Spinal cord (tissue), 10 donors: Measurements from ENCODE around the gene XXYLT1. TPM values are rescaled to one million over a fixed set of nuclear protein-coding genes. Genes with fewer than 3 reads are reported as not detected.

ENCODE experiments used
- DNase-seq, 6 donors: peaks; one replicate each; pipeline versions ENCODE4 v3.0.0 to v3.0.0-alpha.2; 2013 to 2015; ENCODE audit warnings: low spot score in 6 of 6, low read depth in 4 of 6
- H3K27ac ChIP-seq: one replicate; pipeline ENCODE4 v1.5.1; 2013; ENCODE audit warnings: low read depth, low read length, control low read depth
- H3K27me3 ChIP-seq: one replicate; pipeline ENCODE4 v1.6.1; 2013; ENCODE audit warnings: low read length; ENCODE audit not compliant: control insufficient read depth, insufficient read depth
- H3K36me3 ChIP-seq: one replicate; pipeline ENCODE4 v1.6.1; 2013; ENCODE audit warnings: low read length; ENCODE audit not compliant: control insufficient read depth, insufficient read depth
- H3K4me1 ChIP-seq: one replicate; pipeline ENCODE4 v1.6.1; 2013; ENCODE audit warnings: low read length; ENCODE audit not compliant: control insufficient read depth, insufficient read depth
- H3K4me3 ChIP-seq: one replicate; pipeline ENCODE4 v1.5.1; 2013; ENCODE audit warnings: low read depth, low read length, control low read depth
- H3K9me3 ChIP-seq: one replicate; pipeline ENCODE4 v1.6.1; 2013; ENCODE audit warnings: low read length; ENCODE audit not compliant: control insufficient read depth, insufficient read depth
- WGBS: methylation state at CpG from one replicate; pipeline ENCODE4 v1.1.5; 2013; ENCODE audit warnings: missing lambda C conversion rate; ENCODE audit not compliant: insufficient coverage; 5-methylcytosine and 5-hydroxymethylcytosine counted together
- polyA plus RNA-seq, 2 donors: library from polyadenylated mRNA; unstranded; fragments of 120-200 nt; gene quantifications; one replicate each; pipeline ENCODE4 v1.2.1, GENCODE V29; 2013; ENCODE audit not compliant: insufficient read length in 2 of 2
- total RNA-seq, 2 donors: library from RNA; depleted of rRNA in 1 of 2; stranded (reverse); fragments of 120-200 nt in 1 of 2; fragments of >200 nt in 1 of 2; gene quantifications; one replicate each; pipeline versions ENCODE4 v1.2.3 to v1.2.4, GENCODE V29; 2013 to 2014
- donor health status: healthy.

The XXYLT1 gene
- total and polyA plus RNA-seq, 4 donors = 28.0 to 47.9 (median 37.5) TPM

- Histone ChIP-seq H3K27me3 (no peaks in the 10 kb centered on the region), H3K9me3 (no peaks in the 10 kb centered on the region), H3K27ac (peak overlapping the region; percentile 21), H3K4me1 (peaks cover 76% of the 10 kb centered on the region), H3K36me3 (peaks cover 25% of the 10 kb centered on the region), H3K4me3 (no peak overlapping the region)
- 67% methylated on average over 11 of the region's 16 CpGs for WGBS
- DNase-seq = no peak
Measured at GRCh38 chr3:195254454-195255175, 16.3 kb downstream of the XXYLT1 start.

- 55% methylated on average over 7 of the region's 10 CpGs for WGBS
- peak overlapping the region; percentile 88 for H3K27ac ChIP-seq
Measured at GRCh38 chr3:195253923-195254432, 17.0 kb downstream of the XXYLT1 start.

GRCh38 chr3:195251336-195252065 lies 19.5 kb downstream of the XXYLT1 start:
- Histone ChIP-seq H3K4me1 (peaks cover 54% of the 10 kb centered on the region), H3K27ac (peak overlapping the region; percentile 57), H3K36me3 (peaks cover 31% of the 10 kb centered on the region), H3K9me3 (no peaks in the 10 kb centered on the region), H3K27me3 (no peaks in the 10 kb centered on the region), H3K4me3 (no peak overlapping the region)
- DNase-seq = no peak
- WGBS = 88% methylated on average over 13 of the region's 14 CpGs

More at GRCh38 chr3:195253923-195254432, 17.0 kb downstream of the XXYLT1 start:
- Histone ChIP-seq H3K27me3 (no peaks in the 10 kb centered on the region), H3K4me3 (no peak overlapping the region), H3K36me3 (peaks cover 25% of the 10 kb centered on the region), H3K9me3 (no peaks in the 10 kb centered on the region), H3K4me1 (peaks cover 69% of the 10 kb centered on the region)
- no peak for DNase-seq

GRCh38 chr3:195250473-195251251 lies 20.3 kb downstream of the XXYLT1 start:
- no peaks in the 10 kb centered on the region for H3K9me3 ChIP-seq
- H3K27me3 ChIP-seq = no peaks in the 10 kb centered on the region
- DNase-seq = peak in 2 of 6 donors; percentile 67 to 74
- H3K27ac ChIP-seq = peak overlapping the region; percentile 57
- H3K36me3 ChIP-seq = peaks cover 27% of the 10 kb centered on the region
- no peak overlapping the region for H3K4me3 ChIP-seq
- H3K4me1 ChIP-seq = peaks cover 51% of the 10 kb centered on the region
- WGBS = 55% methylated on average over 11 of the region's 14 CpGs

- Histone ChIP-seq H3K9me3 (no peaks in the 10 kb centered on the region), H3K36me3 (peaks cover 27% of the 10 kb centered on the region), H3K4me1 (peaks cover 44% of the 10 kb centered on the region), H3K27me3 (no peaks in the 10 kb centered on the region), H3K4me3 (no peak overlapping the region), H3K27ac (no peak overlapping the region)
- WGBS = 79% methylated on average over 8 of the region's 11 CpGs
- DNase-seq = no peak
Measured at GRCh38 chr3:195249858-195250464, 21.0 kb downstream of the XXYLT1 start.

GRCh38 chr3:195249057-195249770 lies 21.7 kb downstream of the XXYLT1 start:
- peaks cover 38% of the 10 kb centered on the region for H3K4me1 ChIP-seq
- WGBS = 92% methylated on average over 20 of the region's 21 CpGs
- H3K27ac ChIP-seq = no peak overlapping the region
- H3K36me3 ChIP-seq = peaks cover 23% of the 10 kb centered on the region
- DNase-seq = no peak
- no peaks in the 10 kb centered on the region for H3K9me3 ChIP-seq
- H3K27me3 ChIP-seq = no peaks in the 10 kb centered on the region
- no peak overlapping the region for H3K4me3 ChIP-seq

GRCh38 chr3:195248281-195248680 lies 22.7 kb downstream of the XXYLT1 start:
- H3K9me3 ChIP-seq = no peaks in the 10 kb centered on the region
- no peak overlapping the region for H3K4me3 ChIP-seq
- no peak for DNase-seq
- H3K27me3 ChIP-seq = no peaks in the 10 kb centered on the region
- H3K36me3 ChIP-seq = peaks cover 20% of the 10 kb centered on the region
- 90% methylated on average over 2 of the region's 8 CpGs for WGBS
- no peak overlapping the region for H3K27ac ChIP-seq
- peaks cover 28% of the 10 kb centered on the region for H3K4me1 ChIP-seq

- H3K4me3 ChIP-seq = no peak overlapping the region
- WGBS = no CpG with 5 or more reads among the region's 8 CpGs
- no peaks in the 10 kb centered on the region for H3K9me3 ChIP-seq
- no peaks in the 10 kb centered on the region for H3K27me3 ChIP-seq
- peaks cover 20% of the 10 kb centered on the region for H3K36me3 ChIP-seq
- no peak overlapping the region for H3K27ac ChIP-seq
- no peak for DNase-seq
- H3K4me1 ChIP-seq = peaks cover 24% of the 10 kb centered on the region
Measured at GRCh38 chr3:195247863-195248189, 23.1 kb downstream of the XXYLT1 start.
